ENCODE data around the gene CTBS.
"Not testable (repeated sequence)": the region's sequence is repeated elsewhere in the genome, so short reads cannot be mapped to it uniquely, and the experiment has no call there.

CTBS gene

GRCh38 chr1:84585803-84586202 is 11.6 kb upstream of the CTBS start:
- DNase-seq: no peak

DNA sequence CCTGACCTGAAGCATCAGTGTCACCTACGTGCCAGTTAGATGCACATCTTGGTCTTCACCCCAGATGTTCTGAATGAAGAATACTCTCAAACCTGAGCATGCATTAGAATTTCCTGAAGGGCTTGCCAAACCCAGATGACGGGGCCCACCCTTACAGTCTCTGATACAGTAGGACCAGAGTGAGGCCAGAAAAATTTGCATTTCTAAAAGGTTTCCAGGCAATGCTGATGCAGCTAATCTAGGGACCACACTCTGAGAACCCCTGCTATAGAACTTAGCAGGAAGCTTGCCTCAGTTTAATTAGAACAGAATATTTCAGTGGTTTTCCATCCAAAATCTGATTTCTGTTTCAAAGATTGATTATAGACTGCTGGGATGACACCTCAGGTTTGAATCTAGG is 9.9 kb upstream of the CTBS start:
- no peak for DNase-seq

DNA sequence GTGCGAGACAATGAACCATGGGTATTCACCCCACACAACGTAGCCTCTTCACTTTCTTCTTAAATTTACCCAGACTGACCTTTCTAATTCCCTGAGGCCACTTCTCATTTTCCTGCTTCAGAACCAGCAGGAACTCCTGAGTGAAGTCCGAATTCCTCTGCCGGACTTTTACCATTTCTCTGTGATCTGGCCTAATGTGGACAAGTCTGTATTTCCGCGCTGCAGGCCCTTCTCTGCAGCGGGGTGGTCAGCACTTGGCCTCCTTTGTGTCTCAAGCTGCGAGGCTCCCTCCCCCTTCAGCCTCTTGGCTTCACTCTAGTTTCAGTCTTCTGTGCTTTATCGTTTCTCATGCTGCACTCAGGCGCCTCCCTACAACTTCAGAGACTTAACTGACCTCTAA is 9.4 kb upstream of the CTBS start:
- no peak for DNase-seq

- DNase-seq: no peak
These were observed 8.8 kb upstream of the CTBS start for GRCh38 chr1:84582802-84583587.

GRCh38 chr1:84581648-84582047 is 7.4 kb upstream of the CTBS start:
- no peak for DNase-seq

DNA sequence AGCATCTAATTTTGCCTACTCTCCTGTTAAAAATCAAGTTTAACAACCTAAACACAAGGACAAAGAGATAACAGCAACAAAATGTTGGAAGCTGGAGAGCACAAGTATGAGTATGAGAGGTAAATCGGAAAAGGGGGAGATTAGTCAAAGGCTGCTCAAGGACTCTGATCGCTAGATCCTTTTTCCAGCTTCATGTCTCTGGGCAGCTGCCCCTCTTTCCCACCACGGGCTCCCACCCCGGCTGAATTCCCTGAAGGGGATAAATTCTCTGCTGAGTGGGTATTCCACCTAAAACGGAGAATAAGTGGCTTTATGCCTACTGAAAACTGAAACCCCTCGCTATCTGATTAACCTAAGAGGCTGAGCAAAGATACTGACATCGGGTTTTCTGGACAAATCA is 696 bp upstream of the CTBS start:
- no peak for DNase-seq

DNA sequence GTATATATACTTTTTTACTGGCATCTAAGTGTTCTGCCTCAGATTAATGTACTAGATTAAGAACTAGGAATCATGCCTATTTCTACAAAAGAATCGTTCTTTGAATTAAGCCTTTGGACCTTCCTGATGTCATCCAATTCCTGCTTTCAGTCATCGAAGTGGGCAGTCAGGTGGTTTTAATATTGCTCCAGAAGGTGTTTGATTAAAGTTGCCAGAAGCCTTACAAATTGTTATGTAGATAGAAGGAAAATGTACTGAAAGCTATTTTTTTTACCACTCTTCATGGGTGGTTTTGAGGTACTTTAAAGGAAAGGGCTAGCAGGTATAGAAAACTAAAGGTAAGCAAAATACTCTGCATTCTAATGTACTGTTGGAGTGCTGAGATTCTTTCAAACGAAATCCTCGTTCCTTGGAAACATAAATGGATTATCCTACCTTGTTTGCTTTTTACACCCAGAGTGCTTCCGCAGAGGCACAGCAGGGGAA is 716 bp downstream of the CTBS start:
- no peak for DNase-seq

DNA sequence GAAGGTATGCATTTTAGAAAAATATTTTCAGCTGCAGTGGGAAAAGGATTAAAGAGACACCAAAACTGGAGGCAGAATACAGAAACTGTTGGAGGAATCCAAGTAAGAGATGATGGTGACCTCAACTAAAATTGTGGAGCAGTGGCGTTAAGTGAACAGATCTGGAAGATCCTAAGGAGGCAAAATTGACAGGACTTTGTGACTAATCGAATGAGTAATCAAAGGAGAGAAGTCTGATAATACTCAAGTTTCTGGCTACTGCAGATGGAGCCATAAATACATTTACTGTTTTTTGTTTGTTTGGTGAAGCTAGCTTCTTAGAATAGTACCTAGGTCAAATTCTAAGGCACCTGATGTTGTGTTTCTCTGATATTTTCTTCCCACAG is 3.1 kb downstream of the CTBS start:
- no peak for DNase-seq

GRCh38 chr1:84570436-84571149 is 3.6 kb downstream of the CTBS start:
- no peak for DNase-seq

DNA sequence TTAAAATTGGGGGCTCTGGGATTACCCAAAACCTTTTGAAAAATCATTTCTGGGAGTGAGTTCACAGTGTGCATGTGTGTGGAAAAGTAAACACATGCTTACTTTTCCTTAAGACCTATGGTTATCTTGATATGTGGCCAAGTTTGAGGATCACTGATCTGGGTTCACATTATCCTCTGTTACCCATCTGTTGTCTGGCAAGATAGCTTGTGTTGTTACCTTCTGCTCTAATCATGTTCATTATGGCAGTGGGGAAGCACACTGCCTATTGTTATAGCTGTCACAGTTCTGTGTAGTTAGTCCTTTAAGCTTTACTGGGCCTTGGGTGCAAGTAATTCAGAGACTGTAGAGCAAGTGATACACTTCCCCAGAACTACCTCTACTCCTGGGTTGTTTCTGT is 5.0 kb downstream of the CTBS start:
- DNase-seq: no peak

GRCh38 chr1:84550826-84551225 is 23.4 kb downstream of the CTBS start:
- no peak for DNase-seq

DNA sequence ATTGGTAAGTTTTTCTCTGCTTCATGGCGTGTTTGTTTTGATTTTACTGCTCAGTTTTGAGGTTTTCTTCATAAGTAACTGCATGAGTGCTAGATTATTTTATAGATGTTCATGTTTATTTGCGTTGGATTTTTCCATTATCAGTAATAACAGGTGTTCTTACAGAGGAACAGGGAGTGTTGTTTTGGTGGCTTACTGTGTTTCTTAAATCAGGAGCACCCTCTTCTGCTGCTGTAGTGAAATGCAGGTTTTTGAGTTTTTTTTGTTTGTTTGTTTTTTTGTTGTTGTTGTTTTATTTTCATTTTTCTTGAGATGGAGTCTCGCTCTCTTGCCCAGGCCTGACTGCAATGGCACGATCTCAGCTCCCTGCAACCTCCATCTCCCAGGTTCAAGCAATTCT is 32.6 kb downstream of the CTBS start:
- DNase-seq: no peak

- DNase-seq: no peak
These were observed 33.5 kb downstream of the CTBS start for GRCh38 chr1:84540759-84541158.

- no peak for DNase-seq
These were observed 34.3 kb downstream of the CTBS start for GRCh38 chr1:84539972-84540371.

DNA sequence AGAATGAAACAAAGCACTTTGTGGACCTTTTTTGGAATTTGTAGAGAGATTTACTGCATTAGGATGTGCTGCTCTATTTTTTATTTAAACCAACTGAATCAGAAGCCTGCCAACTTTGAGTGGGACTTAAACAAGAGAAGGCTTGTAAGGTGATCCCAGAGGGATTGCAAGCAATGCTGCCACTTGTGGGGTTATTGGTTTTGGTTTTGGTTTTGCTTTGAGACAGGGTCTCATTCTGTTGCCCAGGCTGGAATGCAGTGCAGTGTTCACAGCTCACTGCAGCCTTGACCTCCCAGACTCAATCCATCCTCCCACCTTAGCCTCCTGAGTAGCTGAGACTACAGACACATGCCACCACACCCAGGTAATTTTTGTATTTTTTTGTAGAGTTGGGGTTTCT is 35.6 kb downstream of the CTBS start:
- DNase-seq: no peak

- no peak for DNase-seq
These were observed 48.5 kb downstream of the CTBS start for GRCh38 chr1:84525779-84526178.

DNA sequence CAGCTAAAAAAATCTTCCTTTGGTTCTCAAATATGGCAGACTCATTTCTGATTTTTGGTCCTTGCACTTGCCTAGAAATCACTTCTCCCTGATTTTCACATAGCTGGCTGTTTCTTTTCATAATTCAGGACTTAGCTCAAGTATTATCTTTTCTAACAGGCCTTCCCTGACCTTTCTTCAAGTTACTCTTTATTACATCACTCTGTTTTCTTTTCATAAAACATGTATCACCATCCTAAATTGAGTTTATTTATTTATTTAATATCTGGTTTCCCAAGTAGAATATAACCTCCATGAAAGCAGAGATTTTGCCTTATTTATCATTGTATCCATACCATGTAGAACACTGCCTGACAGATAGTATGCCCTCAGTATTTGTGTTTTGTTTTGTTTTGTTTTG is 49.6 kb downstream of the CTBS start:
- no peak for DNase-seq

- DNase-seq: no peak
These were observed 63.6 kb downstream of the CTBS start for GRCh38 chr1:84510668-84511067.

- no peak for DNase-seq
These were observed 64.1 kb downstream of the CTBS start for GRCh38 chr1:84510165-84510564.

DNA sequence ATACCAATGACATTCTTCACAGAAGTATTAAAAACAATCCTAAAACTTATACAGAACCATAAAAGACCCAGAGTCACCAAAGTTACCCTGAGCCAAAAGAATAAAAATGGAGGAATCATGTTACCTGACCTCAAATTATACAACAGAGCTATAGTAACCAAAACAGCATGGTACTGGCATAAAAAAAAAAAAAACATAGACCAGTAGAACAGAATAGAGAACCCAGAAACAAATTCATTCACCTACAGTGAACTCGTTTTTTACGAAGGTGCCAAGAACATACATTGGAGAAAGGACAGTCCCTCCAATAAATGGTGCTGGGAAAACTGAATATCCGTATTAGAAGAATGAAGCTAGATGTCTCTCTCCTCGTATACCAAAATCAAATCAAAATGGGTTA is 65.2 kb downstream of the CTBS start:
- DNase-seq: no peak

DNA sequence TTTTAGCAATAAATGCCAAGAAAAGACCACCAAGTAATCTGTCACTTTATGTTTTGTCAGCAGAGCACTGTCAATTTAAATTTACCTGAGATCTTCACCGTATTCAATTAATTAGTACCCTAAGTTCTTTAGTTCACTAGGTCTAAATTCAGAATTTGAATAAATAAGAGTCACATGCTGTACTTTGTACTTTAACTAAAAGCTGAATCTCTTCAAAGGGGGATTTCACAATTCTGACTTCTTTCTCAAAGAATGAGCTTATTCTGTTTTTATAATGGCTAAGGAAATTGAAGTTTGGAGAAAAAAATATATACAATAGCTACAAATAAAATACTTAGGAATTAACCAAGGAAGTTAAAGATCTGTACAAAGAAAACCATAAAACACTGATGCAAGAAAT is 65.7 kb downstream of the CTBS start:
- no peak for DNase-seq

GRCh38 chr1:84507887-84508286 is 66.4 kb downstream of the CTBS start:
- DNase-seq: not testable (repeated sequence)

DNA sequence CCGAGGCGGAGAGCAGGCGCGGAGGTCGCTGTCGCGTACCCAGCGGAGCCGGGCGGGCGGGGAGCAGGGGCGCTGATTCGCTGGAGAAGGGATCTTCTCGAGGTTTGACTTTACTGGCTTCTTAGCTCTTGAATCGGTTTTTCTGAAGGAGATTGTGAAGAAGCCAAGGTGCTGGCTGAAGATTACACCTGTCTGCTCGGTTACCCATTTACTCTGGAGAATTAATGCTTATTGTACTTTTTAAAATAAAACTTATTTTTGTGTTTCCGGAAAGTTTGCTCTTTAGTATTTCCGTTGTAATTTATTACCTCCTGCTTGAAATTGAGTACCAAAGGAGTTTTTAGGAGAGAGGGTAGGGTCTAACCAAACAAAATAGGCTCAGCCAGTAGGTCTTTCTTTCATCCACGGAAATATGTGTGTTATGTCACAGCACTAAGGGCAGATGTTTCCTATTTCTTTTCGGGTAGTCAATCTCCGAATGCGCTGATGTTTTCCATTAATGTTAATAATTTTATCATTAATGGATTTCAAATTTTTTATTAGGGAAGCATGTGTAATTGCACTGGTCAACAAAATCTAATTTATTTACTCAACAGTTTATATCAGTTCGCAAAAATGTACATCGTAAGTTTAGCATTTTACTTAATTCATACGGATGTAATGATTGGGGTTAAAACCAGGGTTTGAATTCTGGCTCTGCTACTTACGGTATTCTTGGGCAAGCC is 67.3 kb downstream of the CTBS start:
- DNase-seq: no peak

Measured in hypothalamus (tissue), 51 donors.